Measurements from ENCODE around the gene AATF.

AATF gene

DNA sequence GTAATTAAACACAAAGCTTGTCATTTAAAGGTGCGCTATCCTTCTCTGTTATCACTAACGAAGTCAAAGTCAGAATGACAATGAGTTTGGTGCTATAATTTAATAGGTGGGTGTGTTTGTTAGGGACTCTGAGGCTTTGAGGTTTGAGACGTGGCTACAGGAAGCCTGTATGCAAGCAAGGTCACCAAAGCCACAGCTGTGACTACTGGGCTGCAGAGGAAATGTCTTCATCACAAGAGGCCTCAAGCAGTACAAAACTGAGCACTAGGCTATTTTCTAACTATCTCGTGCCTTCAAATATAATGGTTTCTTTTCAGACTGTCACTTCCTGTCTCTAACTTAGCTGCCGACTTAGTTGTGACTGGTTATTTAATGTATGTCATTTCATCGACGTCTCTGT is 141.2 kb downstream of the AATF start:
- in situ Hi-C loops (cut with MboI; ENCODE audit: low sequenced_read_pairs, unreplicated experiment) = no loop called here
- no peak for TF ChIP-seq CTCF (IDR thresholded peaks at IDR 0.05; ENCODE audit: borderline replicate concordance, control extremely low read depth, extremely low read depth, insufficient read depth, missing control alignments)
- DNase-seq (ENCODE audit: low spot score) = peak; percentile 69

DNA sequence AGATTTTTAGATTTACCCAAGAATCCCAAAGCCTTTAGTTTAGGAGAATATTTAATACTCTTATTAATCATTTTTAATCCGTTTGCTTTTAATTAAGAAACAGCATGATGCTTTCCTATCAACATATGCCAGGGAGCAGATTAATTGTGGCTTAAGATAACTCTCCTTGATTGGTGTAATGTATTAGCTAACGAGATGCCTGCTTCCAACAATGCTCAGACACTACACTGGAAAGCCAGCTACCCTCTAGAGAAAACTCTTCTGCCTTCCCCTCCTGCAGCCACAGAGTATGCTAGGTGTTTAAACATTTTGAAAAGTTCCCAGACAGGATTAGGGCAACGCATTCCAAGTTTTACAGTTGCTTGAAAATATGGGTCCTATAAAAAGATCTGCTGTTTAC is 142.2 kb downstream of the AATF start:
- in situ Hi-C loops (cut with MboI; ENCODE audit: low sequenced_read_pairs, unreplicated experiment) = no loop called here
- TF ChIP-seq CTCF (IDR thresholded peaks at IDR 0.05; ENCODE audit: borderline replicate concordance, control extremely low read depth, extremely low read depth, insufficient read depth, missing control alignments) = no peak
- DNase-seq (ENCODE audit: low spot score) = no peak

DNA sequence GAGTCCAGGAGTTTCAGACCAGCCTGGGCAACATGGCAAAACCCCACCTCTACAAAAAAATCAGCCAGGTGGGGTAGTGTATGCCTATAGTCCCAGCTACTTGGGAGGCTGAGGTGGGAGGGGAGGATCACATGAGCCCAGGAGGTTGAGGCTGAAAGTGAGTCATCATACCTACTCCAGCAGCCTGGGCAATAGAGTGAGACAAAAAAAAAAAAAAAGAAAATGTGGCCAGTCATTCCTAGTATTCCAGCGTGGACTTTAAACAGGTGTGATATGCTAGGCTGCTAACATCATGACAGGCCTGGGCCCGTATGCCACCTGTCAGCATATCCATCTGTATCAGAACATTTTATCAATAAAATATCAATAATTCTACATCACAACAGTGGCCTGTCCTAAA is 143.3 kb downstream of the AATF start:
- no peak for TF ChIP-seq CTCF (IDR thresholded peaks at IDR 0.05; ENCODE audit: borderline replicate concordance, control extremely low read depth, extremely low read depth, insufficient read depth, missing control alignments)
- no peak for DNase-seq (ENCODE audit: low spot score)
- in situ Hi-C loops (cut with MboI; ENCODE audit: low sequenced_read_pairs, unreplicated experiment) = no loop called here

GRCh38 chr17:37092701-37093100 is 143.9 kb downstream of the AATF start:
- no peak for DNase-seq (ENCODE audit: low spot score)
- no peak for TF ChIP-seq CTCF (IDR thresholded peaks at IDR 0.05; ENCODE audit: borderline replicate concordance, control extremely low read depth, extremely low read depth, insufficient read depth, missing control alignments)
- in situ Hi-C loops (cut with MboI; ENCODE audit: low sequenced_read_pairs, unreplicated experiment) = no loop called here

GRCh38 chr17:37094391-37094790 is 145.6 kb downstream of the AATF start:
- no peak for TF ChIP-seq CTCF (IDR thresholded peaks at IDR 0.05; ENCODE audit: borderline replicate concordance, control extremely low read depth, extremely low read depth, insufficient read depth, missing control alignments)
- in situ Hi-C loops (cut with MboI; ENCODE audit: low sequenced_read_pairs, unreplicated experiment) = no loop called here
- DNase-seq (ENCODE audit: low spot score) = no peak

GRCh38 chr17:37096071-37096470 is 147.3 kb downstream of the AATF start:
- no peak for DNase-seq (ENCODE audit: low spot score)
- TF ChIP-seq CTCF (IDR thresholded peaks at IDR 0.05; ENCODE audit: borderline replicate concordance, control extremely low read depth, extremely low read depth, insufficient read depth, missing control alignments) = no peak
- in situ Hi-C loops (cut with MboI; ENCODE audit: low sequenced_read_pairs, unreplicated experiment) = no loop called here

DNA sequence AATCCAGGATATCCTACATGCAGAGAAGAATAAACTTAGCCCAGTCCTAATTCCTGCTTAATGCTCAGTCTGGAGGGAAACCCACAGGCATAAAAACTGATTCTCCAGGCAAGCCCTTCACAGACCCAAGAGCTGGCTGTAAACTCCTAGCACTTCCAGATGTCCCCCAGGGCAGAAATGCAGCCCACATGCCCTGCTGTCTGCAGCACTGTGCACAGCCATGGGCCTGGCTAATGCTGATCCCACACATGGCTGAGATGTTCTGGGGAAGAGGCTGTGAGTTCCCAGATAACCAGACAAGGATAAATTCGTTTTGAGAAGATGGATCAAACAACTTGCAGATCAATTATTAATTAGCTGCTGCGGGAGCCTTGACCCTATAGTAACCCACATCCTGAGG is 148.4 kb downstream of the AATF start:
- TF ChIP-seq CTCF (IDR thresholded peaks at IDR 0.05; ENCODE audit: borderline replicate concordance, control extremely low read depth, extremely low read depth, insufficient read depth, missing control alignments) = no peak
- in situ Hi-C loops (cut with MboI; ENCODE audit: low sequenced_read_pairs, unreplicated experiment) = no loop called here
- no peak for DNase-seq (ENCODE audit: low spot score)

Data from GM13976 (cell line).